ENCODE results near the gene MINDY4. TPM values are rescaled to one million over a fixed set of nuclear protein-coding genes. Genes with fewer than 3 reads are reported as not detected.

MINDY4 gene
- total RNA-seq, 3 donors from 2014 or later, result 4.0 to 9.1 (median 4.7) TPM

DNA sequence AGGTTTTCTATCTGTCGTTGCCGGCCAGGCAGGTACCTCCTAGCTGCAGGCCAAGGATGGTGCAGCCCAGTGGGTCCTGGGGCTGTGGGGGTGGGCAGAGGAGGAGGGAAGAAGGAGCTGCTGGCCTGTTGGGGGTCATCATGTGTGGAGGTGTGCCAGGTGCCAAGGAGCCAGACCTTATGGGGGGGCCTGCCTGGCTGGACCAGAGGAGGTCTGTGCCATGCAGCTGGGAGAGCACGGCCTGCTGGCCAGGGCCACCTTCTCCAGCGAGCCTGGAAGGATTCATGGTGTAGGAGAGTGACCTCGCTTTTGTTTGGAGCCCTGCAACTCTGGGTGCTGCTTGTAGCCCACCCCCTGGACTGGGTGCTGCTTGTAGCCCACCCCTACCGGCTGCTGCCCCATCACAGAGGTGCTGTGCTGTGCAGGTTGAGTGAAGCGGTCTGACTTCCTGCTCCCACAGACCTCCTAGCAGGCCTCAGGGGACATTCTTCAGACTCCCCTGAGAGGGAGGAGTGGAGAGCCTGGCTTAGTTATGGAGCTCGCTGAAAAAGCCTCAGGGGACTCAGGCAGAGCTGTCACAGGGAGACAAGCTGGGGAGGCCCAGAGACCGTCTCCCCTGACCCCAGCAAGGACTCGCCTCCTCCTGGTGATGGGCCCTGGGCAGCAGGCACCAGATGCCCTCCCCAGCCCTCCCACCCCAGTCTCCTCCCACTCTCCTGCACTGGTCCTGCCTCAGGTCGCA is 72.7 kb downstream of the MINDY4 start:
- H3K4me3 ChIP-seq, result no peak overlapping the region
- ATAC-seq (peak; percentile 3), DNase-seq (no peak)
- TF ChIP-seq, protein P1, sequence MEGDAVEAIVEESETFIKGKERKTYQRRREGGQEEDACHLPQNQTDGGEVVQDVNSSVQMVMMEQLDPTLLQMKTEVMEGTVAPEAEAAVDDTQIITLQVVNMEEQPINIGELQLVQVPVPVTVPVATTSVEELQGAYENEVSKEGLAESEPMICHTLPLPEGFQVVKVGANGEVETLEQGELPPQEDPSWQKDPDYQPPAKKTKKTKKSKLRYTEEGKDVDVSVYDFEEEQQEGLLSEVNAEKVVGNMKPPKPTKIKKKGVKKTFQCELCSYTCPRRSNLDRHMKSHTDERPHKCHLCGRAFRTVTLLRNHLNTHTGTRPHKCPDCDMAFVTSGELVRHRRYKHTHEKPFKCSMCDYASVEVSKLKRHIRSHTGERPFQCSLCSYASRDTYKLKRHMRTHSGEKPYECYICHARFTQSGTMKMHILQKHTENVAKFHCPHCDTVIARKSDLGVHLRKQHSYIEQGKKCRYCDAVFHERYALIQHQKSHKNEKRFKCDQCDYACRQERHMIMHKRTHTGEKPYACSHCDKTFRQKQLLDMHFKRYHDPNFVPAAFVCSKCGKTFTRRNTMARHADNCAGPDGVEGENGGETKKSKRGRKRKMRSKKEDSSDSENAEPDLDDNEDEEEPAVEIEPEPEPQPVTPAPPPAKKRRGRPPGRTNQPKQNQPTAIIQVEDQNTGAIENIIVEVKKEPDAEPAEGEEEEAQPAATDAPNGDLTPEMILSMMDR (IDR thresholded peaks at IDR 0.05), result no peak
- H3K9me3 ChIP-seq, result no peaks in the 10 kb centered on the region
- no peaks in the 10 kb centered on the region for H3K4me1 ChIP-seq (ENCODE audit: low read depth)
- H3K36me3 ChIP-seq (ENCODE audit: low read depth), result no peaks in the 10 kb centered on the region
- intact Hi-C loops (cut with DNase I, micrococcal nuclease), result no loop called here

- TF ChIP-seq, protein P1 (IDR thresholded peaks at IDR 0.05), result no peak
- DNase-seq (no peak), ATAC-seq (no peak)
- no peaks in the 10 kb centered on the region for H3K36me3 ChIP-seq (ENCODE audit: low read depth)
- H3K9me3 ChIP-seq, result no peaks in the 10 kb centered on the region
- no peak overlapping the region for H3K4me3 ChIP-seq
- H3K4me1 ChIP-seq (ENCODE audit: low read depth), result no peaks in the 10 kb centered on the region
- intact Hi-C loops (cut with DNase I, micrococcal nuclease), result no loop called here
These were observed 73.3 kb downstream of the MINDY4 start for GRCh38 chr7:30844483-30844874.

- Histone ChIP-seq H3K9me3 (no peaks in the 10 kb centered on the region), H3K36me3 (ENCODE audit: low read depth) (no peaks in the 10 kb centered on the region), H3K4me1 (ENCODE audit: low read depth) (no peaks in the 10 kb centered on the region), H3K4me3 (no peak overlapping the region)
- intact Hi-C loops (cut with DNase I, micrococcal nuclease), result no loop called here
- ATAC-seq, result no peak
- TF ChIP-seq, protein P1 (IDR thresholded peaks at IDR 0.05), result no peak
- DNase-seq, result no peak
These were observed 73.7 kb downstream of the MINDY4 start for GRCh38 chr7:30844916-30845315.

- Histone ChIP-seq H3K4me1 (ENCODE audit: low read depth) (no peaks in the 10 kb centered on the region), H3K36me3 (ENCODE audit: low read depth) (no peaks in the 10 kb centered on the region), H3K4me3 (no peak overlapping the region), H3K9me3 (no peaks in the 10 kb centered on the region)
- ATAC-seq (no peak), DNase-seq (peak in 2 of 3 donors; percentile 14 to 54)
- intact Hi-C loops (cut with DNase I, micrococcal nuclease), result no loop called here
- TF ChIP-seq, protein P1 (IDR thresholded peaks at IDR 0.05), result no peak
These were observed 74.4 kb downstream of the MINDY4 start for GRCh38 chr7:30845426-30846135.

GRCh38 chr7:30846378-30846777 is 75.2 kb downstream of the MINDY4 start:
- Histone ChIP-seq H3K4me1 (ENCODE audit: low read depth) (no peaks in the 10 kb centered on the region), H3K4me3 (no peak overlapping the region), H3K36me3 (ENCODE audit: low read depth) (no peaks in the 10 kb centered on the region), H3K9me3 (no peaks in the 10 kb centered on the region)
- intact Hi-C loops (cut with DNase I, micrococcal nuclease), result no loop called here
- TF ChIP-seq, protein P1 (IDR thresholded peaks at IDR 0.05), result no peak
- DNase-seq (peak; percentile 82 to 89 (median 86)), ATAC-seq (peak; percentile 94)
